GM18498 (cell line): ENCODE measurements around the gene NUP58.
"Not testable (repeated sequence)": the region's sequence is repeated elsewhere in the genome, so short reads cannot be mapped to it uniquely, and the experiment has no call there.

Experiments
- ATAC-seq: cut with Tn5 transposase; IDR thresholded peaks from one replicate; pipeline ENCODE4 v1.9.1; 2021; ENCODE audit warnings: mild to moderate bottlenecking, moderate library complexity; ENCODE audit not compliant: unreplicated experiment

The NUP58 gene

GRCh38 chr13:25302121-25302520, 696 bp downstream of the NUP58 start:
- ATAC-seq: no peak

DNA sequence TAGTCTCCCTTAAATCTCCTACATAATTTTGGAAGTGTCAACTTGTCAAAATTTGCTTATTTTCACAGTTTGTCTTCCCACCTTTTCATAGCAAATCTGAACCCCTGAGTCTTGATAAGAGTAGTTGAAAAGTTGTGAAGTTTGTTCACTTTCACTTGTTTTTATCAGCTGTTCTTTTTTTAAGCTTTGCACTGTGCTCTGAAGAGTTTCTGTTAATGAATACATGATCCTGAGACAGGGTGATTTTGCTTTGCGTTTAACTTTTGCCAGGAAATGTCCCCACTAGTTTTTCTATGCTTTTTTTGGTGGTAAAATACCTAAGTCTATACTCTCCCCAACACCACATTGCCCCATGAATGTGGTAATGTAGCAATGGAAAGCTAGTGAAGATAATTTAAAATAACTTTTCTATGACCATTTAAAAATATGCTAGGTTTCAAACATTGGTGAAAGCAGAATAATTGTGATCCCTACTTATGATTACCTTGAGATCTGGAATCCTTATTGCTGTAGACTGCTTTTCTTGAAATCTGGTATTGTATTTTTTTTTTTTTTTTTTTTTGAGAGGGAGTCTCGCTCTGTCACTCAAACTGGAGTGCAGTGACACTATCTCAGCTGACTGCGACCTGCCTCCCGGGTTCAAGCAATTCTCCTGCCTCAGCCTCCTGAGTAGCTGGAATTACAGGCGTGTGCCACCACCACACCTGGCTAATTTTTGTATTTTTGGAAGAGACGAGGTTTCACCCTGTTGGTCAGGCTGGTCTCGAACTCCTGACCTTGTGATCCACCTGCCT, 5.4 kb downstream of the NUP58 start:
- no peak for ATAC-seq

DNA sequence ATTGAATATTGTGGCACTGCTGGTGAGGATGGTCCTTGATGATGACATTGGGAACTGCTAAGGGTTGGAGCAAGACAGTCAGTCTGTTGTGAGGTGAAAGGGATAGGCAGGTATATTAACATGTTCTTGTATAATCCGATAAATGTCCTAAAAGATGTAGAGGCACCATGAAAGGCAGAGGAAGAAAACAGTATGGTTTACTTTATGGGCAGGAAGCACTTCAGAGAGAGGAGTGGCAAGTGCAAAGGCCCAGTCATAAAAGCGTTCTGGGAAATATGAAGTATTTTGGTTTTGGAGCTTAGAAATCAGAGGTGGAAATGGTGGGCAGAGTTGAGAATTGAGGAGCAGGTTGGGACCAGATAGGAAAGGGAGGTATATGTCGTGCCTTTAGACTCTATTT, 9.5 kb downstream of the NUP58 start:
- no peak for ATAC-seq

- ATAC-seq: not testable (repeated sequence)
Measured at GRCh38 chr13:25318946-25319345, 17.5 kb downstream of the NUP58 start.

DNA sequence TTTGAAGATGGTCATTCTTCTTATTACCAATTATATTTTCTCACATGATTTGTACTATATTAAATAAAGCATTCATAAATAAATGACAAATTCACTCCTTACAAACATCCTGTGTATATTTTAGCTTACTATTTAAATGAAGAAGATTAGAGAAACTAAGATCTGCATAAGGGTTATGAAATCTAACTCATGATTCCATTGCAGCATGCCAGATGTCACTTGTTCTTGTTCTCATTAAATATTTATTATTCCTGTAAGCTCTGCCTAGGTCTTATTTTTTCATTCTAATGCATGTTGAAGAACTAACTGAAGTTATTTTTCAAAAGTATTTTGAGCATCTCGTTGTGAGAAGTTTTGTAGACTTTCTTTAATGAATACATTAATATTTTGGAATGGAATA, 18.3 kb downstream of the NUP58 start:
- no peak for ATAC-seq

DNA sequence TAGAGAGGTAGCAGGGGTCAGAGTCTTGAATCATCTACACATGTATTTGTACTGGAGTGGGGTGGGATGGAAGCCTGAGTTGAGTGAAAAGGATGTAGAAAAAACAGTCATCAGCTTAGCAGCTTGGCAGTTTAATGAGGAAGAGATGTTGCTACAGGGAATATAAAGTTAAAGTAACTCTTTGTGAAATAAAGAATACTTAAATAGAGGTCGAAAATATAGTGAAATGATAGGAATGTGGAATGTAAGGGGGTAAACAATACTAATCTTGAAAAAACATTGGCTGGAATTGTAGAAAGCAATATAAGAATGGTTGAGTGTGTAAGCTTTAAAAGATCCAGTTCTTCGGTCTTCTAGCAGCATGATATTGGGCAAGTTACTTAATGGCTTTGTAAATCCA, 22.7 kb downstream of the NUP58 start:
- ATAC-seq: no peak

- ATAC-seq: no peak
Measured at GRCh38 chr13:25329706-25330105, 28.3 kb downstream of the NUP58 start.

DNA sequence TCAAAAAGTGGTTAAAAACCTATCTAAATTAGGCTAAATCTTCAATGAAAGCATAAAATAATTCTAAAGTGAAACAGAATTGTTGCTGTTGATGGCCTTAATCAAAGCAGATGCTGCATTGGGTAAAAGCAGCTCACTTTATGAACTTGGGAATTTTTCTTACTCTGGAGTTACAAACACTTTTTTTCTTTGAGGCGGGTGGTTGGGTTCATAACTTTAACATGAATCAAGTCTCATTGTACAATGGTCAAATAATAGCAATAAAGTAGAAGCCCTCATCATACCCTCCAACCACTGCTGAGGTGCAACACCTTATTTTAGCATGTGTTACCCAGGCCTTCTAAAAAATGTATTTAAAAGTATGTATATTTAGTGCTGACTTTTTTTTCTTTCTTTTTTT, 29.1 kb downstream of the NUP58 start:
- no peak for ATAC-seq

DNA sequence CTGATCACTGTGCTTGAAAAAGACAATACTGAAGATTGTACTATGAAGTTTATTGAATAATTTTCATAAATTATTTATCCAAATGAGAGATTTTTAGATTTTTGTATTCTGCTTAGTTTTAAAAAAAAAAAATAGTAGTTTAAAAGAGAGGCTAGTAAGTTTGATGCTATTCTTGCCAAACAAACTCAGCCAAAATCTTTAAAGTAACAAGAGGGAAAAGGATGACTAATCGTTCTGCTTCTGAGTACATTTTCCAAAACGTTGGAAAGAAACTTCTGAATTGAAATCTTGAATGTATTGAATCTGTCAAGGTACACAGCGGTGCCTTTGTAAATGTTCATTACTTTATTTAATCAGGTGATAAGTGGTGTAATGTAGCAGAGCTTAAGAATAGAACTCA, 34.4 kb downstream of the NUP58 start:
- no peak for ATAC-seq

DNA sequence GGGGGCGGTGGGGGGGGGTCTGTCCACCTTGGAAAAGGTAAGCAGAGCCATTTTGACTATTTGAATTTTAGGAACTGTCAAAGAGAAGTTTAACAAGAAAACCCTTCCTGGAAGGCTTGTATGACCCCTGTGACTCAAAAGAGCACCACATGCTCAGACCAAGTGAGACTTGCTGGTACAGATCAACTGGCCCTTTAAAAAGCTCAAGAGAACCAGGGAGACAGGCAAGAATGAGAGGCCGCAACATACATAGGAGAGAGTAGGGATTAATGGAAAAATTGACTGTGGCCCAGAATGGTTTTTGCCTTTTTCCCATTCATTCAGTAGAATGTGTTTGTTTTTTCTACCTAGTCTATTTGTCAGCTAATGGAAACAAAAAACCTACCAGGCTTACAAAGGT, 44.2 kb downstream of the NUP58 start:
- no peak for ATAC-seq

DNA sequence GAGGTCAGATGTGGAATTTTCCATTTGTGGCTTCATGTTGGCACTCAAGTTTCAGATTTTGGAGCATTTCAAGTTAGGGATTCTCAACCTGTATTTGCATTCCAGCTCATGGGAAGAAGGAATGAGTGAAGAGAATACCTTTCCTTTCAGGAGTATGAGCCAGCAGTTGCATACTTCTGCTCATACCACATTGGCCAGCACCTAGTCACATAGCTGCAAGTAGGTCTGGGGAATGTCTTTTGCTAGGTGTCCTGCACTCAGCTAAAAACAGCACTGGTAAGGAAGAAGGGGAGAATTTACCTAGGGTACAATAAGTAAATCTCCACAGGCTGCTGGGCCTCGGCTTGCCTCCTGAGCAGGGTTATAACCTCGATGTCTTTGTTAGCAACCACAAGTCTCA, 45.7 kb downstream of the NUP58 start:
- no peak for ATAC-seq

DNA sequence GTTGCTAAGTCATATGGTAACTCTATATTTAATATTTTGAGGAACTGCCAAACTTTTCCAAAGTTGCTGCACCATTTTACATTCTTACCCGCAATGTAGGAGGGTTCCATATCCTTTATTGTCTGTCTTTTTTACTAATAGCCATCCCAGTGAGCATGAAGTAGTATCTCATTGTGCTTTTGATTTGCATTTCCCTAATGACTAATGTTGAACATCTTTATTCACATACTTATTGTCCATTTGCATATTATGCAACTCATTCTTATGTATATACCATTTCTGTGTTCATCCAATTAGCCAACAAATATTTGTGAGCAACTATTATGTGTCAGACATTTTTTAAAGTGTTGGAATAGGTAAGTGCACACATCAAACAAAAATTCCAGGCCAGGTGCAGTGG, 50.0 kb downstream of the NUP58 start:
- no peak for ATAC-seq

DNA sequence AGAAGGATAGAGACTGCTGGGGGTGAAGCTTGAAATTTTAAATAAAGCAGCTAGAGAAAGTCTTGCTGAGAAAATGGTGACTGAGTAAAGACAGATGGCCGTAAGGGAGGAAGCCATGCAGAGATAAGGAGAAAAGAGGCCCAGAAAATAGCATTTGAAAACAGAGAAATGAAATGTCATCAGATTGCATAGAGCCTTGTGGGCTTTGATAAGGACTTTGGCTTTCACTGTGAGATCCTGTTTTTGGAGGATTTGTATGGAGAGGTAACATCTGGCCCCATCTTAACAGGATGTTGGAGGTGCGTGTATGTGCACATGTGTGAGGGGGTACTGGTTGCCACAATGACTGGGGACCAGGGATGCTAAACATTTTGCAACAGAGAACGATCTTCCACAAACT, 50.8 kb downstream of the NUP58 start:
- no peak for ATAC-seq

DNA sequence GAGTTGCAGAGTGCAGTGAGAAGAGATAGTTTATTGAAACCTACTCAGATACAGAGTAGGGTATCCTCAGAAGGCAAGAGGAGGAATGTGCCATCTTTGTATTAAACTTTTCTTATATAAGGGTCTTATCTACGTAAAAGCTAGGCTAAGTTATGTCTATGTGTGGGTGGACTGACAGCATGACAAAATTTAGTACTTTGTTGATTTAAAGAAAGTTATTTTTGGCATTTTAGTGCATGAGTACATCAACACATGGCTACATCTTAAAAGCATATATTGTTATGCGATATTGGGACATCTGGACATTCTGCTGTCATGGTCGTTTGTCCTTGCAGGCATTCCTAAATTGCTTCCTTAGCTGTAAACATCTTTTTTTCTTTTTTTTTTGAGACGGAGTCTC, 51.4 kb downstream of the NUP58 start:
- no peak for ATAC-seq

GRCh38 chr13:25353344-25353743, 51.9 kb downstream of the NUP58 start:
- no peak for ATAC-seq

- no peak for ATAC-seq
Measured at GRCh38 chr13:25354377-25354776, 53.0 kb downstream of the NUP58 start.

DNA sequence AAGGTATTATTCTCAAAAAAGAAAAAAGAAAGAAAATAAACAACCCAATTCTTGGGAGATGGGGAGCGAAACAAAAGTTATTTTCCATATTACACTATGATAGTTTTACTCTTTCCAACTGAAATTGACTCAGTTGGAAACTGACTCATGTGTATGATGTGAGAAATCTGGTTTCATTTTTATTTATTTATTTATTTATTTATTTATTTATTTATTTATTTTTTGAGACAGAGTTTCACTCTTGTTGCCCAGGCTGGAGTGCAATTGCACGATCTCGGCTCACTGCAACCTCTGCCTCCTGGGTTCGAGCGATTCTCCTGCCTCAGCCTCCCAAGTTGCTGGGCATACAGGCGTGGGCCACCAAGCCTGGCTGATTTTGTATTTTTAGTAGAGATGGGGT, 59.0 kb downstream of the NUP58 start:
- not testable (repeated sequence) for ATAC-seq

DNA sequence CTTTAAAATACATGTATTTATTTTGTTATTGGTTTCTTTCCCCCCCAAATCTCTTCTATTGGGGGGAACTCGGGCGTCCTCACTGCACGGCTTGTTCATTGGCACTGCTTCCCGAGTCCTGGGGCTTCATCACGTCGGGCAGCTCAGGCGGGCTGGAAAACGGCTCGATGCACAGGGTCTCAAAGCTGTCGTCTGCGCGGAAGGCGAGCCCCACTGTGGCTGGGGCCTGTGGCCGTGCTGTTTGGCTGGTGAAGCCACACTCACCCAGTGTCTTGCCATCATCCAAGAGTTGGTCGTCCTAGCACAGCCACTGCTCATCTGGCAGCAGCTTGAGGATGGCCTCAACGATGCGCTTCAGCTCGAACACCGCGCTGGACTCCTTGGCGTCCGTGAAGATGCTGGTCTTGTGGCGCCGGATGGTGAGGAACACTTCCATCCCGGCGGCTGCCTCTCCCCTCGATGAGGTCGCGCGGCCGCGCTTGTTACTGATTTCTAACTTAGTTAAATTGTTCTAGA, 64.4 kb downstream of the NUP58 start:
- no peak for ATAC-seq

GRCh38 chr13:25371158-25371874, 69.9 kb downstream of the NUP58 start:
- ATAC-seq: no peak

- ATAC-seq: no peak
Measured at GRCh38 chr13:25371875-25372283, 70.5 kb downstream of the NUP58 start, which contains the start of gene ATP8A2. TSS of gene ATP8A2 (plus strand) at chr13:25371974. CDS start at chr13:25372213, 239 bp downstream.

GRCh38 chr13:25372284-25373081, 71.1 kb downstream of the NUP58 start:
- no peak for ATAC-seq
